K562 (cell line): ENCODE results near the gene RNF222. TPM values are rescaled to one million over a fixed set of nuclear protein-coding genes. Genes with fewer than 3 reads are reported as not detected.

Experiments
- ATAC-seq: fragments of 200-7000 bp; cut with Tn5 transposase; 3 replicates; pipeline ENCODE4 v1.9.1; 2020; ENCODE audit warnings: moderate library complexity
- BruUV-seq: library from RNA; stranded (reverse); fragments of 400-500 nt; replicated peaks from 2 replicates; lab custom pipeline; 2021; lab: Mats Ljungman, UMichigan
- CTCF ChIA-PET: fragments of 300-600 bp; formaldehyde crosslinking; extraction: SDS; loops from one replicate; lab custom pipeline; 2021; ENCODE audit warnings: low intra/inter-chr PET ratio; lab: Yijun Ruan, JAX
- POLR2A ChIA-PET: fragments of 300-600, 350-650 bp; sonication (Branson Sonifier 250); formaldehyde crosslinking; extraction: SDS; loops from one replicate; lab custom pipeline; 2021; ENCODE audit warnings: antibody characterized with exemption, inconsistent platforms; lab: Yijun Ruan, JAX
- DNase-seq, 4 experiments: peaks; one replicate each; pipeline versions ENCODE4 v3.0.0 to v3.0.0-alpha.2; 2011 to 2018; ENCODE audit warnings: low spot score in 3 of 4, mixed read lengths in 3 of 4; ENCODE audit errors: extremely low read depth in 1 of 4
- FAIRE-seq: peaks from 2 replicates; lab custom pipeline; 2011; peaks lifted over from hg19 to GRCh38; lab: Jason Lieb, UNC
- H2AFZ ChIP-seq: 2 replicates; pipeline ENCODE4 v1.6.0; 2011; ENCODE audit warnings: low read depth, low read length, control low read depth, inconsistent platforms
- H3K27ac ChIP-seq: fragments of 200-600 bp; 3 replicates; pipeline ENCODE4 v1.8.0; 2011; ENCODE audit warnings: low read depth, mild to moderate bottlenecking, control low read depth, inconsistent platforms, low read length, moderate library complexity, mixed read lengths; ENCODE audit errors: extremely low read depth
- H3K27me3 ChIP-seq, 2 experiments: fragments of 300-600 bp in 1 of 2; 2 replicates in 1 of 2; 3 replicates in 1 of 2; pipeline versions ENCODE4 v1.6.0 to v1.8.0; 2011; ENCODE audit warnings: inconsistent platforms in 2 of 2, low read length in 2 of 2, mild to moderate bottlenecking in 1 of 2, mixed read lengths in 1 of 2, moderate library complexity in 1 of 2; ENCODE audit not compliant: control insufficient read depth in 2 of 2, insufficient read depth in 2 of 2
- H3K36me3 ChIP-seq: fragments of 300-600 bp; 3 replicates; pipeline ENCODE4 v1.8.0; 2011; ENCODE audit warnings: mild to moderate bottlenecking, low read length, inconsistent platforms; ENCODE audit not compliant: control insufficient read depth, insufficient read depth
- H3K4me1 ChIP-seq, 2 experiments: fragments of 200-600 bp in 1 of 2; replicated peaks in 1 of 2; 2 replicates in 1 of 2; 3 replicates in 1 of 2; pipeline versions ENCODE4 v1.5.1 to v1.8.0; 2011; ENCODE audit warnings: inconsistent platforms in 2 of 2, low read length in 2 of 2, mild to moderate bottlenecking in 1 of 2, mixed read lengths in 1 of 2, moderate library complexity in 1 of 2; ENCODE audit not compliant: control insufficient read depth in 2 of 2, insufficient read depth in 2 of 2
- H3K4me2 ChIP-seq: 2 replicates; pipeline ENCODE4 v1.6.1; 2011; ENCODE audit warnings: low read length, control low read depth, inconsistent platforms, mixed read lengths; ENCODE audit not compliant: insufficient read depth
- H3K4me3 ChIP-seq: fragments of 200-600 bp; sonication (generic), shearing (Covaris generic); 2 replicates; pipeline ENCODE4 v1.5.1; 2016; ENCODE audit warnings: control low read depth, inconsistent platforms
- H3K79me2 ChIP-seq: fragments of 200-600 bp; 3 replicates; pipeline ENCODE4 v1.8.0; 2011; ENCODE audit warnings: low read length, inconsistent platforms; ENCODE audit not compliant: control insufficient read depth, insufficient read depth
- H3K9ac ChIP-seq, 2 experiments: 2 replicates each; pipeline versions ENCODE4 v1.6.0 to v1.6.1; 2011; ENCODE audit warnings: low read depth in 2 of 2, low read length in 2 of 2, control low read depth in 1 of 2, inconsistent platforms in 1 of 2, mild to moderate bottlenecking in 1 of 2, mixed read lengths in 1 of 2; ENCODE audit not compliant: insufficient read depth in 1 of 2
- H3K9me1 ChIP-seq: one replicate; pipeline ENCODE4 v1.6.0; 2011; ENCODE audit warnings: inconsistent platforms, mild to moderate bottlenecking, low read length, moderate library complexity; ENCODE audit not compliant: control insufficient read depth, insufficient read depth
- H3K9me3 ChIP-seq: replicated peaks from 2 replicates; pipeline ENCODE4 v1.5.1; 2011; ENCODE audit warnings: low read depth, low read length, inconsistent platforms; ENCODE audit not compliant: control insufficient read depth, insufficient read depth
- H4K20me1 ChIP-seq: replicated peaks from 2 replicates; pipeline ENCODE4 v1.6.1; 2011; ENCODE audit warnings: low read length, inconsistent platforms, mixed read lengths; ENCODE audit not compliant: control insufficient read depth, insufficient read depth
- BDP1 ChIP-seq: IDR thresholded peaks from 3 replicates; pipeline ENCODE4 v1.6.1; 2011; ENCODE audit not compliant: insufficient read length, insufficient read depth
- CLOCK ChIP-seq: fragments of 250-450 bp; sonication (Bioruptor Pico); IDR thresholded peaks from 2 replicates; pipeline ENCODE4 v1.4.0; 2020; ENCODE audit warnings: mild to moderate bottlenecking, moderate library complexity, borderline replicate concordance
- CREM ChIP-seq: IDR thresholded peaks from 2 replicates; pipeline ENCODE4 v1.6.1; 2014; ENCODE audit warnings: antibody characterized with exemption, low read depth
- DDX20 ChIP-seq: fragments of 450-650 bp; IDR thresholded peaks from 2 replicates; pipeline ENCODE4 v1.6.1; 2016; ENCODE audit warnings: missing genetic modification characterization, low read depth, mild to moderate bottlenecking, missing compliant biosample characterization, moderate library complexity
- EP300 ChIP-seq: IDR thresholded peaks from 2 replicates; pipeline ENCODE4 v1.6.1; 2012; ENCODE audit warnings: low read length, improper control_type of control experiment
- ESRRA ChIP-seq: fragments of 450-650 bp; IDR thresholded peaks from 2 replicates; pipeline ENCODE4 v1.6.1; 2014; ENCODE audit warnings: low read depth, mild to moderate bottlenecking, moderate library complexity, borderline replicate concordance
- HCFC1 ChIP-seq: IDR thresholded peaks from 2 replicates; pipeline ENCODE4 v1.6.1; 2012; ENCODE audit warnings: low read depth, low read length, improper control_type of control experiment
- HNRNPK ChIP-seq: fragments of 200-400 bp; formaldehyde crosslinking; IDR thresholded peaks from one replicate; pipeline ENCODE4 v1.6.1; 2018; ENCODE audit warnings: mild to moderate bottlenecking, low read depth, low read length; ENCODE audit not compliant: poor library complexity, severe bottlenecking
- HNRNPUL1 ChIP-seq: fragments of 200-400 bp; formaldehyde crosslinking; IDR thresholded peaks from 2 replicates; pipeline ENCODE4 v1.6.1; 2017; ENCODE audit warnings: low read length
- MCM7 ChIP-seq, 2 experiments: fragments of 450-650 bp; IDR thresholded peaks; 2 replicates each; pipeline ENCODE4 v1.6.1; 2016 to 2018
- PTTG1 ChIP-seq: fragments of 450-650 bp; IDR thresholded peaks from 2 replicates; pipeline ENCODE4 v1.6.1; 2016; ENCODE audit warnings: low read depth, mild to moderate bottlenecking, missing genetic modification characterization, missing compliant biosample characterization
- RHOXF2B ChIP-seq: fragments of 250-450 bp; sonication (Bioruptor Pico); conservative IDR thresholded peaks from 2 replicates; pipeline ENCODE4 v1.5.1; 2021
- SMC3 ChIP-seq: conservative IDR thresholded peaks from 2 replicates; pipeline ENCODE4 v1.6.1; 2011; ENCODE audit warnings: low read depth, low read length, improper control_type of control experiment; ENCODE audit not compliant: insufficient read depth
- TFAP4 ChIP-seq: sonication (generic); formaldehyde crosslinking; IDR thresholded peaks from 2 replicates; pipeline ENCODE4 v1.8.0; 2022; ENCODE audit warnings: missing genetic modification reagents, mild to moderate bottlenecking, moderate library complexity, borderline replicate concordance
- ZBED1 ChIP-seq: IDR thresholded peaks from 2 replicates; pipeline ENCODE4 v1.6.1; 2014
- ZC3H8 ChIP-seq: fragments of 450-650 bp; IDR thresholded peaks from 2 replicates; pipeline ENCODE4 v1.6.1; 2017
- ZKSCAN8 ChIP-seq: fragments of 200-800 bp; sonication (Bioruptor generic); IDR thresholded peaks from 2 replicates; pipeline ENCODE4 v1.6.1; 2016; ENCODE audit warnings: missing genetic modification characterization, missing compliant biosample characterization
- ZNF584 ChIP-seq: fragments of 200-800 bp; sonication (Bioruptor generic); IDR thresholded peaks from 2 replicates; pipeline ENCODE4 v1.6.1; 2016; ENCODE audit warnings: low read depth, mild to moderate bottlenecking, missing genetic modification characterization, missing compliant biosample characterization
- WGBS: fragments of 100-300 bp; shearing (Covaris generic); methylation state at CpG from one replicate; pipeline ENCODE4 v1.1.6; 2016; ENCODE audit warnings: low coverage, mixed read lengths; ENCODE audit not compliant: insufficient coverage; ENCODE audit errors: missing lambda C conversion rate; 5-methylcytosine and 5-hydroxymethylcytosine counted together
- in situ Hi-C: fragments of 300-500 bp; cut with MboI; formaldehyde crosslinking; loops from 4 replicates; pipeline ENCODE4 v1.15.0; 2018; ENCODE audit warnings: inconsistent platforms, mixed read lengths
- intact Hi-C: fragments of 100-400 bp; cut with micrococcal nuclease; formaldehyde crosslinking; loops from 2 replicates; pipeline ENCODE4 v1.14.2; 2022
- polyA plus RNA-seq, 8 experiments: library from polyadenylated mRNA; depleted of rRNA in 4 of 8; stranded (reverse) in 5 of 8; unstranded in 3 of 8; fragments of >200 nt; fragmentation: Nextera tagmentation in 2 of 8; fragmentation: Illumina TruSeq in 1 of 8; extraction: Ambion mirVana in 2 of 8; extraction: Trizol in 1 of 8; gene quantifications; 2 replicates each; pipeline versions ENCODE4 v1.2.1 to v1.2.3, GENCODE V29; 2011 to 2014; ENCODE audit warnings: inconsistent platforms in 1 of 8, missing spikeins in 1 of 8
- total RNA-seq, 7 experiments: library from RNA; depleted of rRNA in 6 of 7; stranded (reverse); fragments of >200 nt in 6 of 7; fragmentation: Illumina TruSeq in 2 of 7; extraction: Trizol in 2 of 7; gene quantifications; 2 replicates each; pipeline versions ENCODE4 v1.2.1 to v1.2.3, GENCODE V29; 2011 to 2021; ENCODE audit warnings: low replicate concordance in 1 of 7
- TF ChIP-seq, protein P1 (sequence below): fragments of 450-650 bp; IDR thresholded peaks from 2 replicates; pipeline ENCODE4 v1.6.1; 2016; ENCODE audit warnings: antibody characterized with exemption

RNF222 gene
- total and polyA plus RNA-seq, 9 of the 15 experiments (the other 6 are each of a cell fraction or from before 2014, with no cell fraction given), result not detected

DNA sequence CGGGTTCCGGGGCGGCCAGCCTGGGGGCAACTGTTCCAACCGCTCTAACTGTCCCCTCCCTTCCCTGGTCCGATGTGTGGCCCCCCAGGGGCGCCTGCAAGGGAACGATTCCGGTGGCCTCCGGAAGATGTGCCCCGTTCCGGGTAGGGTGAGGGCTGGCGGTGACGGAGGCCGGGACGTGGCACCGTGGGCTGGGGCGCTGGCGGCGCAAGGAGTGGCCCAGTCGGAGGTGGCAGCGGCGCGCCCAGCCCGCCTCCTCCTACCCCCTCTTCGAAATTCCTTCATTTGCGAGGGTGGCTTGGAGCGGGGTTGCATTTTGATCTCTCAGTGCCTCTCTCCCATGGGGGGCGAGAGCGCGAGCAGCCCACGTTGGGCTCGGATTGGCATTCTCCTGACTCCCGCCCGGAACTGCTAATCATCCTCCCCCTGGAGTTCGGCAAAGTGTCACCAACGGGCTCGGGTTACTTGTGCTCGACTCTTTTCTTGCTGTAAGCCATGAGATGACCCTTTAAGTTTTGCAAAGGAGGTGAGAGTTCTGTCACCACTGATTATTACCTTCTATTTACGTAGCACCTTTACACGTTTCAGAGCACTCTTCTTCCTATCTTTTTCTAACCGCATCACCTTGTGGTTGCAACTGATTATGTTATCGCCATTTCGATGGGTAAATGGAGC is 38.7 kb upstream of the RNF222 start:
- Histone ChIP-seq H3K9ac (peak overlapping the region; percentile 91 to 96), H3K9me1 (no peaks in the 10 kb centered on the region), H2AFZ (peak overlapping the region; percentile 76; the same call in 1 of the 2 replicates), H3K79me2 (peaks cover 46% of the 10 kb centered on the region), H3K36me3 (peaks cover 14% of the 10 kb centered on the region; the same call in 2 of the 3 replicates), H3K27me3 (no peaks in the 10 kb centered on the region), H3K4me3 (peak overlapping the region; percentile 96), H3K9me3 (no peaks in the 10 kb centered on the region), H3K4me1 (peaks cover 0 to 7% of the 10 kb centered on the region in 2 experiments; a peak in 4 of 5 replicates), H3K27ac (peak overlapping the region; percentile 95), H3K4me2 (peak overlapping the region; percentile 89), H4K20me1 (no peaks in the 10 kb centered on the region)
- ATAC-seq, result peak; percentile 61
- intact Hi-C loops, result no loop called here
- peak; percentile 22 to 66 (median 40) for DNase-seq
- BruUV-seq, result TSS peak; percentile 57
- ChIA-PET POLR2A (interaction anchor here (0.6 to 2.1 kb wide), 14 partner anchors 9 to 303 kb away, joined by 3 to 10 read pairs (median 4); no protein-coding TSS in a partner anchor), CTCF (no interaction called here)
- in situ Hi-C loops, result no loop called here
- under 1% methylated on average over 23 of the region's 43 CpGs for WGBS
- FAIRE-seq, result peak; percentile 81
- TF ChIP-seq ZNF584 (CRISPR knock-in tag) (no peak), MCM7 (IDR thresholded peaks at IDR 0.05) (no peak), SMC3 (no peak), ZBED1 (no peak), HNRNPUL1 (no peak), DDX20 (tag) (no peak), CLOCK (CRISPR knock-in tag) (no peak), CREM (peak; percentile 33; the same call in 1 of the 2 replicates), RHOXF2B (CRISPR knock-in tag) (no peak), ESRRA (peak; percentile 70; the same call in 1 of the 2 replicates), HCFC1 (no peak), ZKSCAN8 (no peak), HNRNPK (no peak), ZC3H8 (no peak), TFAP4 (no peak), BDP1 (no peak), EP300 (0 out of 2 replicates have a peak, but pooled peaks have one; percentile 36), PTTG1 (tag) (no peak)
- TF ChIP-seq, protein P1, sequence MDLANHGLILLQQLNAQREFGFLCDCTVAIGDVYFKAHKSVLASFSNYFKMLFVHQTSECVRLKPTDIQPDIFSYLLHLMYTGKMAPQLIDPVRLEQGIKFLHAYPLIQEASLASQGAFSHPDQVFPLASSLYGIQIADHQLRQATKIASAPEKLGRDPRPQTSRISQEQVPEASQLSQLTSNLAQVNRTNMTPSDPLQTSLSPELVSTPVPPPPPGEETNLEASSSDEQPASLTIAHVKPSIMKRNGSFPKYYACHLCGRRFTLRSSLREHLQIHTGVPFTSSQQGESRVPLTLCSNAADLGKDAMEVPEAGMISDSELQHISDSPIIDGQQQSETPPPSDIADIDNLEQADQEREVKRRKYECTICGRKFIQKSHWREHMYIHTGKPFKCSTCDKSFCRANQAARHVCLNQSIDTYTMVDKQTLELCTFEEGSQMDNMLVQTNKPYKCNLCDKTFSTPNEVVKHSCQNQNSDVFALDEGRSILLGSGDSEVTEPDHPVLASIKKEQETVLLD, result peak; percentile 58; the same call in 1 of the 2 replicates
